ENCODE measurements around the gene ERGIC1.
A peak's percentile ranks its signal among the peaks of the same experiment; 100 is the strongest.

The ERGIC1 gene

GRCh38 chr5:172802112-172802511 is 31.9 kb upstream of the ERGIC1 start:
- TF ChIP-seq CTCF (IDR thresholded peaks at IDR 0.05; ENCODE audit: low read depth, low read length): no peak
- in situ Hi-C loops (cut with HindIII; ENCODE audit: low sequenced_read_pairs): no loop called here
- DNase-seq (ENCODE audit: low read depth, low spot score): no peak
- no peak overlapping the region for H3K4me3 ChIP-seq (ENCODE audit: low read depth, low read length)

- in situ Hi-C loops (cut with HindIII; ENCODE audit: low sequenced_read_pairs): no loop called here
- no peak for TF ChIP-seq CTCF (IDR thresholded peaks at IDR 0.05; ENCODE audit: low read depth, low read length)
- peak; percentile 67 for DNase-seq (ENCODE audit: low read depth, low spot score)
- no peak overlapping the region for H3K4me3 ChIP-seq (ENCODE audit: low read depth, low read length)
Observed at GRCh38 chr5:172802567-172803176, 31.4 kb upstream of the ERGIC1 start.

- TF ChIP-seq CTCF (IDR thresholded peaks at IDR 0.05; ENCODE audit: low read depth, low read length): no peak
- in situ Hi-C loops (cut with HindIII; ENCODE audit: low sequenced_read_pairs): no loop called here
- no peak overlapping the region for H3K4me3 ChIP-seq (ENCODE audit: low read depth, low read length)
- DNase-seq (ENCODE audit: low read depth, low spot score): no peak
Observed at GRCh38 chr5:172805018-172805683, 28.9 kb upstream of the ERGIC1 start.

GRCh38 chr5:172805736-172806255 is 28.3 kb upstream of the ERGIC1 start:
- in situ Hi-C loops (cut with HindIII; ENCODE audit: low sequenced_read_pairs): no loop called here
- no peak for TF ChIP-seq CTCF (IDR thresholded peaks at IDR 0.05; ENCODE audit: low read depth, low read length)
- DNase-seq (ENCODE audit: low read depth, low spot score): no peak

GRCh38 chr5:172806897-172807672 is 27.0 kb upstream of the ERGIC1 start:
- H3K4me3 ChIP-seq (ENCODE audit: low read depth, low read length): no peak overlapping the region
- no peak for TF ChIP-seq CTCF (IDR thresholded peaks at IDR 0.05; ENCODE audit: low read depth, low read length)
- DNase-seq (ENCODE audit: low read depth, low spot score): peak; percentile 87
- in situ Hi-C loops (cut with HindIII; ENCODE audit: low sequenced_read_pairs): no loop called here

More at GRCh38 chr5:172805736-172806255, 28.3 kb upstream of the ERGIC1 start:
- H3K4me3 ChIP-seq (ENCODE audit: low read depth, low read length): no peak overlapping the region

GRCh38 chr5:172807766-172808311 is 26.2 kb upstream of the ERGIC1 start:
- no peak for TF ChIP-seq CTCF (IDR thresholded peaks at IDR 0.05; ENCODE audit: low read depth, low read length)
- in situ Hi-C loops (cut with HindIII; ENCODE audit: low sequenced_read_pairs): no loop called here
- no peak overlapping the region for H3K4me3 ChIP-seq (ENCODE audit: low read depth, low read length)
- DNase-seq (ENCODE audit: low read depth, low spot score): no peak
